Vagina (tissue), 2 donors: ENCODE data around the gene GPRIN2. TPM values are rescaled to one million over a fixed set of nuclear protein-coding genes. Genes with fewer than 3 reads are reported as not detected.
A peak's percentile ranks its signal among the peaks of the same experiment; 100 is the strongest.
"Not testable (repeated sequence)": the region's sequence is repeated elsewhere in the genome, so short reads cannot be mapped to it uniquely, and the experiment has no call there.

Source experiments
- DNase-seq, 2 donors: peaks; one replicate each; pipeline ENCODE4 v3.0.0-alpha.2; 2017; ENCODE audit errors: extremely low spot score in 2 of 2
- H3K27ac ChIP-seq: fragments of 200-600 bp; sonication (generic); one replicate; pipeline ENCODE4 v1.5.1; 2019
- H3K27me3 ChIP-seq: fragments of 200-600 bp; sonication (generic); one replicate; pipeline ENCODE4 v1.5.1; 2019
- H3K36me3 ChIP-seq, 2 donors: fragments of 200-600 bp; sonication (generic); one replicate each; pipeline ENCODE4 v1.5.1; 2017 to 2019
- H3K4me1 ChIP-seq: fragments of 200-600 bp; sonication (generic); one replicate; pipeline ENCODE4 v1.5.1; 2019
- H3K4me3 ChIP-seq, 2 donors: fragments of 200-600 bp; sonication (generic); 1 replicate in 1 of 2; 2 replicates in 1 of 2; pipeline ENCODE4 v1.5.1; 2016 to 2019
- H3K9me3 ChIP-seq: fragments of 200-600 bp; sonication (generic); one replicate; pipeline ENCODE4 v1.5.1; 2019
- POLR2A ChIP-seq, 2 donors: fragments of 450-650 bp; IDR thresholded peaks; one replicate each; pipeline ENCODE4 v1.6.1; 2017; ENCODE audit warnings: antibody characterized with exemption in 2 of 2, mild to moderate bottlenecking in 2 of 2, moderate library complexity in 2 of 2
- POLR2AphosphoS5 ChIP-seq, 2 donors: sonication (generic); formaldehyde crosslinking; IDR thresholded peaks; one replicate each; pipeline ENCODE4 v1.9.0; 2017; ENCODE audit warnings: antibody characterized with exemption in 2 of 2, mild to moderate bottlenecking in 2 of 2, low read depth in 1 of 2; ENCODE audit not compliant: insufficient read depth in 1 of 2
- intact Hi-C: fragments of 100-400 bp; cut with DNase I; formaldehyde crosslinking; loops from one replicate; pipeline ENCODE4 v1.15.1; 2023
- total RNA-seq: library from RNA; depleted of rRNA; stranded (reverse); fragments of >200 nt; gene quantifications from one replicate; pipeline ENCODE4 v1.2.3, GENCODE V29; 2016
- TF ChIP-seq, protein P1 (sequence below), 3 experiments: fragments of 450-650 bp in 2 of 3; fragments of 200-600 bp in 1 of 3; sonication (generic) in 1 of 3; IDR thresholded peaks; one replicate each; pipeline ENCODE4 v1.5.1; 2017 to 2019; ENCODE audit warnings: antibody characterized with exemption in 3 of 3, mild to moderate bottlenecking in 2 of 3, moderate library complexity in 2 of 3

Gene GPRIN2
- total RNA-seq, 1 donor from 2014 or later = 5.6 TPM

DNA sequence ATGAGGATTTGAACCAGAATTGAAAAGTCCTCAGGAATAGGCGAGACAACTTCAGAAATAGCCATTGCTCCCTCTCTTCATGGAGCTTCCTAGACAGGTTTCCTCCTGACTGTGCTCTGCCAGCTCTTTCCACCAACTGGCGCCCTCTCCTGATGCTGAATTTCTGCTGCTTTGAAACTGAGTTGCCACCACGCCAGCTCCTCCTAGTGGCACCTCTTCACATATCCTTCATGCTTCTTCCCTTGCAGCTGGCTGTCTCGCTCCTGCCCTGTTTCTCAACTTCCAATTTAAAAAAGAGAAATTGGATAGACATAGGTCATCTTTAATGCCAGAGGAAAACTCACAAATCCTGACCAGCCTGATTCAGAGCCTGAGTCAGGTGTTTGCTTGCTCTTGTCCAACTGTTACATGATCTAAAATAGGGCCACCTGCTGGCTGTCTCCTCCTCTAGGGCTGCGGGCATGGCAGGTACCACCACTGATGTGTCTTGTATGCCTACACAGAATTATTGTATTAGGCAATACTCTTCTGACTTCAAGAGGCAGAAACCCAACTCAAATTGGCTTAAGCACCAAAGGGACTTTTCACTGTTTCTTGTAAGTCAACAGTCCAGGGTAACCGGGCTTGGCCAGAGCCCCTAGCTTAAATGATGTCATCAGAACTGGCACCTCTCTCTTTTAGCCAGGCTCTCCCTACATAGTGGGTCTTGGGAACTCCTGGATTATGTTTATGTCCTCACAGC lies 9.3 kb upstream of the GPRIN2 start:
- DNase-seq, H3K27ac ChIP-seq, H3K27me3 ChIP-seq, H3K9me3 ChIP-seq, H3K4me3 ChIP-seq, intact Hi-C loops, H3K36me3 ChIP-seq, H3K4me1 ChIP-seq: not testable (repeated sequence)
- TF ChIP-seq, protein P1, sequence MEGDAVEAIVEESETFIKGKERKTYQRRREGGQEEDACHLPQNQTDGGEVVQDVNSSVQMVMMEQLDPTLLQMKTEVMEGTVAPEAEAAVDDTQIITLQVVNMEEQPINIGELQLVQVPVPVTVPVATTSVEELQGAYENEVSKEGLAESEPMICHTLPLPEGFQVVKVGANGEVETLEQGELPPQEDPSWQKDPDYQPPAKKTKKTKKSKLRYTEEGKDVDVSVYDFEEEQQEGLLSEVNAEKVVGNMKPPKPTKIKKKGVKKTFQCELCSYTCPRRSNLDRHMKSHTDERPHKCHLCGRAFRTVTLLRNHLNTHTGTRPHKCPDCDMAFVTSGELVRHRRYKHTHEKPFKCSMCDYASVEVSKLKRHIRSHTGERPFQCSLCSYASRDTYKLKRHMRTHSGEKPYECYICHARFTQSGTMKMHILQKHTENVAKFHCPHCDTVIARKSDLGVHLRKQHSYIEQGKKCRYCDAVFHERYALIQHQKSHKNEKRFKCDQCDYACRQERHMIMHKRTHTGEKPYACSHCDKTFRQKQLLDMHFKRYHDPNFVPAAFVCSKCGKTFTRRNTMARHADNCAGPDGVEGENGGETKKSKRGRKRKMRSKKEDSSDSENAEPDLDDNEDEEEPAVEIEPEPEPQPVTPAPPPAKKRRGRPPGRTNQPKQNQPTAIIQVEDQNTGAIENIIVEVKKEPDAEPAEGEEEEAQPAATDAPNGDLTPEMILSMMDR (IDR thresholded peaks at IDR 0.05) = peak; percentile 24 to 38 (median 27)

DNA sequence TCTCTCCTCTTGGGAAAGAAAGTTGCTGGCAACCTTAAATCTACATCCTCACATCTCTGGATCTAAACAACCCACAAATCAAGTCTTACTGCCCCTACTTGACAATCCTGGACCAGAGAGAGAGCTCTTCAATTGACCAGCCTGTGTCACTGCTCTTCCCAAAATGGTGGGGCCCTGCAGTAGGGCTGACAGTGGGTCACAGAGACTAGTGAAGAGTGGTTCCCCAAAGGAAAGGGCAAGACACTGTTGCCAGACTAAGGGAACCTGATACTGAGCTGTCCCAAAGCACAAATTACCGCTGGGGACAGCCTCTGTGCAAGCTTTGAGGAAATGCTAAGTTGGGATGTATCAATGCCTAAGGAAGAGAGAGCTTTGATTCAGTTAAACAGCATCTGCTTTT lies 4.5 kb upstream of the GPRIN2 start:
- no peak for TF ChIP-seq POLR2AphosphoS5 (IDR thresholded peaks at IDR 0.05; ENCODE audit: insufficient read depth in 1 of 2, low read depth in 1 of 2)
- TF ChIP-seq, protein P1 (IDR thresholded peaks at IDR 0.05) = no peak
- no peak for TF ChIP-seq POLR2A (IDR thresholded peaks at IDR 0.05)
- no peaks in the 10 kb centered on the region for H3K36me3 ChIP-seq
- no peak for DNase-seq

DNA sequence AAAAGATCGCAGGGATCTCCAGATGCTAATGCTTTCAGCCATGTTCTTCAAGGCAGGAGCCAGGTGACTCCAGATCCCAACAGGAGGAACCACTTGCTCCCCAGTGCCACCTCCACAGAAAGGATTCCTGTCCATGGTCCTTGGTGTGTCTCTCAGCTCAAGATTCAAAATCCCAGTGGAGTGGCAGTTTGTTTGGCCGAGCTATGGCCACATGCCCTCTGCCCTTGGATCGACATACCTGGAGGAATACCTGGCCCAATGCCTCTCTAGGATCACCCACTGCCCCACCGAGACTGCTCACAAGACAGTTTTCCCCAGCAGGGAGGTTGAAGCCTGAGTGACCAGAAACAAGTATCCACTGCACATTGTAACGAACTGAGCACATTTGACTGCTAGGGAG lies 3.9 kb upstream of the GPRIN2 start:
- H3K9me3 ChIP-seq = no peaks in the 10 kb centered on the region
- intact Hi-C loops = no loop called here
- no peak overlapping the region for H3K27ac ChIP-seq
- TF ChIP-seq POLR2AphosphoS5 (IDR thresholded peaks at IDR 0.05; ENCODE audit: insufficient read depth in 1 of 2, low read depth in 1 of 2) (no peak), POLR2A (IDR thresholded peaks at IDR 0.05) (no peak)
- TF ChIP-seq, protein P1 (IDR thresholded peaks at IDR 0.05) = no peak
- H3K36me3 ChIP-seq = no peaks in the 10 kb centered on the region
- H3K27me3 ChIP-seq = peaks cover 4% of the 10 kb centered on the region
- no peak for DNase-seq
- H3K4me3 ChIP-seq = no peak overlapping the region
- peaks cover 14% of the 10 kb centered on the region for H3K4me1 ChIP-seq

More for the DNA sequence above, 4.5 kb upstream of the GPRIN2 start:
- Histone ChIP-seq H3K4me3 (no peak overlapping the region), H3K4me1 (peaks cover 8% of the 10 kb centered on the region), H3K27me3 (peaks cover 4% of the 10 kb centered on the region), H3K27ac (no peak overlapping the region), H3K9me3 (no peaks in the 10 kb centered on the region)
- intact Hi-C loops = no loop called here

DNA sequence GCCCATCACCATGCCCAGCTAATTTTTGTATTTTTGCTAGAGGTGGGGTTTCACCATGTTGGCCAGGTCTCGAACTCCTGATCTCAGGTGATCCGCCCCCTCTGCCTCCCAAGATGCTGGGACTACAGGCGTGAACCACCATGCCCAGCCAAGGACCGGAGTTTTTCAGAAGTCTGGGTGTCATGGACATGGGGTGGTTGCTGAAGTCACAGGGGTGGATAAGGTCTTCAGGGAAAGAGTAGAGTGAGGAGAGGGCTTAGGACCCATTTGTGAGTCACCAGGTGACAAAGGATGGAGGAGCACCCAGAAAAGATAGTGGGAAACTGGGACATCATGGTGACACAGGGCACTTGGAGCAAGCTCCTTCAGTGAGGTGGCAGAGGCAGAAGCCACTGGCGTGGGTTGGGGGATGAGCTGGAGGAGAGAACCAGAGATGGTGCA lies 2.8 kb upstream of the GPRIN2 start:
- H3K27me3 ChIP-seq = peaks cover 4% of the 10 kb centered on the region

More for the DNA sequence above, 2.8 kb upstream of the GPRIN2 start:
- Histone ChIP-seq H3K27ac (no peak overlapping the region), H3K4me3 (no peak overlapping the region), H3K9me3 (no peaks in the 10 kb centered on the region), H3K36me3 (no peaks in the 10 kb centered on the region), H3K4me1 (peaks cover 16% of the 10 kb centered on the region)
- intact Hi-C loops = no loop called here
- TF ChIP-seq POLR2A (IDR thresholded peaks at IDR 0.05) = no peak
- TF ChIP-seq, protein P1 (IDR thresholded peaks at IDR 0.05) = no peak
- no peak for TF ChIP-seq POLR2AphosphoS5 (IDR thresholded peaks at IDR 0.05; ENCODE audit: insufficient read depth in 1 of 2, low read depth in 1 of 2)
- DNase-seq = no peak
